Stimulated activated CD4-positive, alpha-beta T cell treated with anti-CD3 and anti-CD28 coated beads, Interleukin-2, amount 100 ng/mL, for 48 hours (primary cell): ENCODE results near the gene MMRN1.

Experiments used
- DNase-seq, 2 donors: peaks; one replicate each; pipeline ENCODE4 v3.0.0-alpha.2; 2020

The MMRN1 gene

GRCh38 chr4:89914609-89915550 lies 20.2 kb downstream of the MMRN1 start:
- no peak for DNase-seq

GRCh38 chr4:89915937-89916336 lies 21.3 kb downstream of the MMRN1 start:
- no peak for DNase-seq

- DNase-seq, result no peak
Measured at GRCh38 chr4:89922848-89923416, 28.3 kb downstream of the MMRN1 start.

GRCh38 chr4:89928838-89929237 lies 34.2 kb downstream of the MMRN1 start:
- no peak for DNase-seq

DNA sequence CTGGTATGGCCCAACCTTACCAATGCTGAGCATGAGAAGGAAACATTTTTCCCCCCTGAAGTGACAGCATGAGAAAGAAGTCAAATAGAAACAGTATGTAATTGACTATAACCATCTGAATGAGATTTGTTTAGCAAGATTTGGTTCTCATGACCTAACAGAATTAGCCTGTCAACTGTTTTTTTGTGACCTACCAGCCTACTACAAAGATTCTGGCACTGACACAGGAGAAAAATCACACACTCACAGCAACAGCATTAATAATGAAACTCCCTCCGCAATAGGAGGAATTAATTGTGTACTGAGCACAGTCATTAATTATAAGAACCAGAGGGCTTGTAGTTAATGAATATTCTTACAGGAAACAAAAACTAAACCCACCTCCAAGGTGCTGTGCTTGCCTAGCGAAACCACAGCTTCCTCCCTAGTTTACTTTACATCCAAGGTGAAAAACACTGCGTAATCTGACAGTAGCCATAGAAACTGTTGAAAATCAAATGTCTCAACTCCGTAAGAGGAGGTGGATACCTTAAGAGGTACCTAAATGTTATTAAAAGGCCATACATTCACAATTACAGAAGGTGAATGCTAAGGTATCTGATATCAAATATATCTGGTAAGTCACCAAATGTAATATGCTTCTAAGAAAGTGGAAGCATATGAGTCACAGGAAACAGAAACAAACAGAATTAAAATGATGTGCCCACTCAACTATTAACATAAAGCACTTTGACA lies 34.9 kb downstream of the MMRN1 start:
- DNase-seq, result no peak

- no peak for DNase-seq
Measured at GRCh38 chr4:89939546-89939945, 44.9 kb downstream of the MMRN1 start.

GRCh38 chr4:89939994-89940393 lies 45.3 kb downstream of the MMRN1 start:
- DNase-seq, result no peak

GRCh38 chr4:89942811-89943210 lies 48.2 kb downstream of the MMRN1 start:
- no peak for DNase-seq

- no peak for DNase-seq
Measured at GRCh38 chr4:89949782-89950387, 55.2 kb downstream of the MMRN1 start.

DNA sequence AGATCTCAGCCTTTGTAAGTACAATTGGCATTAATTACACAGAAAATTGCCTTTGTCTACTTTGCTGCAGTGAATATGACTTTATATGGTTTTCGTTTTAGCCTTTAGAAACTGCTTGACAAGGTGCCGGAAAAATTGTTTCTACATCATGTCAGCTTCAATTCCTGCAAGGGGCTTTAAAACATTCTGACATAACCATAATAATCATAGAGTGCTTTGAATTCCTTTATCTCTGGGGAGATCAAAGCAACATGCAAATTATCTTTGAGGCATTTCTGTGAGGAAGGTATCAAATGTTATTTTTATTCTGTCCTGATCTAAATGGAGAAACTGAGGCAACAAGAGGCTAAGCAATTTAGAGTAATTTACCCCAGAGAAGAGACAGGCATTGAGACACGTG lies 57.8 kb downstream of the MMRN1 start:
- DNase-seq, result no peak

DNA sequence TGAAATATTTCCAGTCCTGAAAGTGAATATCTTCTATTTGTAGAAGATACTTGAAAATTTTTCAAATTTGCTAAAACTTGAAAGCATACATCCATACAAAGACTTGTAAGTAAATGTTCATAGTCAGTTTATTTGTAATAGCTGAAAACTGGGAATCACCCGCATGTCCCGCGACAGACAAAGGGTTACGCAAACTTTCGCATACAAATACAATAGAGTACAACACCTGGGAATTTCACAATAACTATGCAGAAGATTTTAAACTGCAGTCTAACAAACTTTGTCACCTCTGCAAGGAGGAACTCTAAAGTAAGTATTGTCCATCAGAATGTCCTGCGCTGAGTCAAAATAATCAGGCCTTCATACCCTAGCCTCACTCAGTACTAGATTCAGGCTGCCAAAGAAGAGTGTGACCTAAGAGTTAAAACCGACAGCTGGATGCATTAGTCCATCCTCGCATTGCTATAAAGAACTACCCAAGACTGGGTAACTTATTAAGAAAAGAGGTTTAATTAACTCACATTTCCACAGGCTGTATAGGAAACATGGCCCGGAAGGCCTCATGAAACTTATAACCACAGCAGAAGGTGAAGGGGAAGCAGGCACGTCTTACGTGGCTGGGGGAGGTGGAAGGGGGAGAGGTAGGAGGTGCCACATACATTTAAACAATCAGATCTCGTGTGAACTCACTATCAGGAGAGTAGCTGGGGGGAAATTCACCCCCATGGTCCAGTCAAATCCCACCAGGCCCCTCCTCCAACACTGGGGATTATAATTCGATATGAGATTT lies 60.4 kb downstream of the MMRN1 start:
- no peak for DNase-seq

GRCh38 chr4:89957046-89957926 lies 62.6 kb downstream of the MMRN1 start:
- no peak for DNase-seq

GRCh38 chr4:89981789-89982334 lies 87.2 kb downstream of the MMRN1 start:
- DNase-seq, result no peak

- DNase-seq, result no peak
Measured at GRCh38 chr4:89988268-89988667, 93.6 kb downstream of the MMRN1 start.

DNA sequence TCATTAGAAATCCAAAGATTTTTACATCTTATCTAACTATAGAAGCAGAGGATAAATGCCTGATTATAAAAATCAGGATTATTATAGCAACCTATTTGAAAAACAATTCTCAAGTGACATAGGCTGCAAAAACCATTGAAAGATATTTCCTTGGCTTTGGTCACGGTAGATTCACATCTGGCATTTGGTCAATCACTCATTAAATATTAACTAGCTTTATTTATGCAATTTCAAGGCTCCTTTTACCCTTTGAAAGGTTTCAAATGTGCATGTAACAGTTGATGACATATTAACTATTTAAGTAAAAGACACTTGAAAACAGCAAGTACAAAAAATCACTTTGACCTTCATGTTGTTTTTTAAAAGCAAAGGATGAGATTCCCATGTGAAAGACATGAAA lies 98.1 kb downstream of the MMRN1 start:
- no peak for DNase-seq

- no peak for DNase-seq
Measured at GRCh38 chr4:89994176-89994873, 99.7 kb downstream of the MMRN1 start.

- DNase-seq, result no peak
Measured at GRCh38 chr4:89995006-89995405, 100.4 kb downstream of the MMRN1 start.

DNA sequence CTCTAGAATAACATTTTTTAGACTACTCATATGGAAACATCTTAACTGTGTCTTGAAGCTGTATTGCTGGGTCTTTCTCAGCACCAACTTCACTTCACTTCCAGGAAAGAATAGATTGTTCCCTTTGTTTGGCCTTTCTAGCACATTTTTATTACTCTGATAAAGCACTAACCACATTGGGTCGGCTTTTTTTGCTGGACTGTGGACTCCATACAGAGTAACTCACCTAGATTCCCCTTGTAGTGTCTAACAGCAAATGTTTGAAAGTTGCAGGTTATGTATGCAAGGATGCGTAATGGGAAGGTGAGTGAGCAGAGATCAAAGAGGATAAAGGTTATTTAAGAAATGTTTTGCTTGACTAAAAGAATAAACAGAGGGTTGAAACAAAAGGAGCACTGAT lies 101.2 kb downstream of the MMRN1 start:
- DNase-seq, result no peak

- DNase-seq, result no peak
Measured at GRCh38 chr4:89997171-89997704, 102.6 kb downstream of the MMRN1 start.

- no peak for DNase-seq
Measured at GRCh38 chr4:89998469-89999011, 103.9 kb downstream of the MMRN1 start.
